GM20431 (cell line): Measurements from ENCODE around the gene MIF4GD.
"Not testable (repeated sequence)": the region's sequence is repeated elsewhere in the genome, so short reads cannot be mapped to it uniquely, and the experiment has no call there.

Experiments
- in situ Hi-C: fragments of 300-500 bp; cut with MseI, MboI; formaldehyde crosslinking; loops from one replicate; pipeline ENCODE4 v1.15.0; 2020; ENCODE audit warnings: low sequenced_read_pairs; ENCODE audit not compliant: unreplicated experiment

The MIF4GD gene

DNA sequence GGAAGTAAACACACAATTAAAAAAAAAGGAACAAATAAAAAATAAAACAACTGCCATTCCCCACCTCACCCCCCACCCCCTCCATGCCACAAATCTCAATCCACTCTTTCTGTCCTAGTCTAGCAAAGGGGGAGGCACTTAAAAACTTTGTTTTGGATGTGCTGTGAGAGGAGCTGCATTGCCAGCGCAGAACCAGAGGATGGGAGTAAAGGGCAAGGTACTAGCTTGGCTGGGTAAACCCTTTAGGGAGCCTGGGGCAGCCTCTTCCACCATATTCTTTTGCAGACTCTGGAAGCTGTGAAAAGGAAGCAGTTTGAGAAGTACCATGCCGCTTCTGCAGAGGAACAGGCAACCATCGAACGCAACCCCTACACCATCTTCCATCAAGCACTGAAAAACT, 8.0 kb downstream of the MIF4GD start:
- in situ Hi-C loops, result no loop called here

DNA sequence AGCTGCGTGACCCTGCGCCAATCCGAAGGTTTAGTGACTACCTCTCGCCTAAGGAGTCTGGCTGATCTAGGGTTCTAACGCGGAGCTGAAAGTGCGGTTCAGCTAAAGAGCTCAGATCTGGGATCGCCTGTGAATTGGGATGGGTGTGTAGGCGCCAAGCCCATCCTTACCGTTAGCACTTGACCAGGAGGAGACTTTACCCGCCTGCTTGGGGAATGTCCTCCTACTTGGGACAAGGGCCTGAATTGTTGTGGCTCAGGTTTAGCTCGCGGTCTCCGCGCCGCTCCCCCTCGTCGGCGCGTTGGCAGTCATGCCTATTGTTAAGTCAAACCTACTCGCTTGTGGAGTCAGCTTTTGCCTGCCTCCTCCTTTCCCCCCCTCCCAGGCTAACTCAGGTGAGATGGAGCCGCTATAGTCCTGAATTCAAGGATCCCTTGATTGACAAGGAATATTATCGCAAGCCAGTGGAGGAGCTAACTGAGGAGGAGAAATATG, 8.9 kb downstream of the MIF4GD start:
- in situ Hi-C loops, result no loop called here

DNA sequence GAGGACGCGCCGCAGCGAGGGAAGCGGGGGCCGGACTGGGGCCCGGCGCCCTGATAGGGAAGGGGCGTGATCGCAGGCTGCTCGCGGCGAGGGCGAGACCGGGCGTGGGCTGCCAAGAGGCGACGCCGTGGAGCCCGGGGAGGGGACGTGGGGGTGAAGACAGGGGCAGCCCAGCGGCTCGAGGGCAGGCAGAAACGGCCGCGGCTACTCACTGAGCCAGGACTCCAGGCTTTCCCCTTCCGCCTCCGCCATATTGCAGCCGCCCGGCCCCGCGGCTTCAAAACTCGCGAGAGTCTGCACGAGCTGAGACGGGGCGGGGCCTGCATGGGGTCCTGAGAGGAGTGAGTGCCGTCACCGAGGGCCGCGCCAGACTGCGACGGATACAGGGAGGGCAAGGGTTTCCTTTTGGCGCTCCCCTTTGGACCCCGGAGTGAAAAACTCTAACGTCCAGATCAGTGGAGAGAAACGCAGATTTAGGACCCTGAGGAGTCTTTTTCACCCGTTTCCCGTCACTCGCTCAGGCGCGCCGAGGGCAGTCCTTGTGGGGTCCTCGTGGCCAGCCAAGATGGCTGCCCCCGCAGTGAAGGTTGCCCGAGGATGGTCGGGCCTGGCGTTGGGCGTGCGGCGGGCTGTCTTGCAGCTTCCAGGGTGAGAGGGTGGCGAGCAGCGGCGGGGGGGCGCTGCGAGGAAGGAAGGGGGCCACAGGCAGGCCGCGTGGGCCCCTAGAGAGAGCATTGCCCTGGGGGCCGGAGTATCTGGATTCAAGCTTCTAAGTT, 9.5 kb downstream of the MIF4GD start, which contains the start of the genes GGA3 and MRPS7:
GGA3 (minus strand) TSS at position 271 of the 776 bp plus-strand sequence; CDS start at position 252, 19 bp downstream.
MRPS7 (plus strand) TSS at position 544 of the 776 bp plus-strand sequence; CDS start at position 566, 22 bp downstream.
- in situ Hi-C loops, result no loop called here

DNA sequence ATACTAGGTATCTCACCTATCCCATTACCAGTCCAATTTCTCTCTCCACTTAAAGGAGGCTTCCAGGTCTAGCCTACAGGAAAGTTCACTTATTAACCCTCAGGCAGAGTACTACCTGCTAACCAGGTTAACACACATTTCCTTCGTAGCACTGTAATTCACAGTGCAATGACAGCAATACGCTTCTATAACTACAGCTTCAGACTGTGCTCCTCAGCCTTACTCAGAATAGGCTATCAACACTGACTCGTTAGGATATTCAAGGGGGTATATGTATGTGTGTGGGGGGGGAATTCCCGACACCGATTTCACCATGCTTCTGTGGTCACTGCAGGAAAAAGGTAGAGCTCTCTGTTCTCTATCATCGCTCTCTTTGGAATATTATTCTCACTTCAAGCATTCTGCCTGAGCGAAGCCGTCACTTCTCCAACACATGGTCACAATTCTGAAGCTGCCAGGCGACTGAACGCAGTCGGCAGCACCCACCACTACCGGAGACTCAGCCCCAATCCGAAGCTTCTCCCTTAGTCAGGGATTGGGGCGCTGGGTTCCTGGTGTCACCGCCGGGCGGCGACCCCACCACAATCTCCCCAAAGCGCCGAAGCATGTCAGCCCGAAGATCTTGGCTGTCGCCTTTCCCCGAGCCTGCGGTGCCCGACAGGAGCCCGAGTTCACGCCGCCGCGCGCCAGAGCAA, 10.2 kb downstream of the MIF4GD start:
- in situ Hi-C loops, result no loop called here

DNA sequence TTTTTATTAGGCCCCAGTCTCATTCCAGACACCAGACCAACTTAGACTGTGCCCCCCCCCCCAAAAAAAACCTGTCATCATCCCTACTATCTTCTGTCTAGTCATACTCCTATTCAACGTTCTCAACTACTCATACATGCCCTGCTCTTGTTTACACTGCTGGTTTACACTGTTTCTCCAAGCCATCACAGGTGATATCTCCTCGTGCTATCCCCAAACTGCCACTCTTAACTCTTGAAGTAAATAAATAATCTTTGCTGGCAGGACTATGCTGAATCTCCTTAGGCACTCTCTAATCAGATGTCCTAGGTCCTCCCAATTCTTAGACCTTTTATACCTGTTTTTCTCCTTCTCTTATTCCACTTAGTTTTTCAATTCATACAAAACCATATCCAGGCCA, 13.8 kb downstream of the MIF4GD start:
- in situ Hi-C loops, result not testable (repeated sequence)

DNA sequence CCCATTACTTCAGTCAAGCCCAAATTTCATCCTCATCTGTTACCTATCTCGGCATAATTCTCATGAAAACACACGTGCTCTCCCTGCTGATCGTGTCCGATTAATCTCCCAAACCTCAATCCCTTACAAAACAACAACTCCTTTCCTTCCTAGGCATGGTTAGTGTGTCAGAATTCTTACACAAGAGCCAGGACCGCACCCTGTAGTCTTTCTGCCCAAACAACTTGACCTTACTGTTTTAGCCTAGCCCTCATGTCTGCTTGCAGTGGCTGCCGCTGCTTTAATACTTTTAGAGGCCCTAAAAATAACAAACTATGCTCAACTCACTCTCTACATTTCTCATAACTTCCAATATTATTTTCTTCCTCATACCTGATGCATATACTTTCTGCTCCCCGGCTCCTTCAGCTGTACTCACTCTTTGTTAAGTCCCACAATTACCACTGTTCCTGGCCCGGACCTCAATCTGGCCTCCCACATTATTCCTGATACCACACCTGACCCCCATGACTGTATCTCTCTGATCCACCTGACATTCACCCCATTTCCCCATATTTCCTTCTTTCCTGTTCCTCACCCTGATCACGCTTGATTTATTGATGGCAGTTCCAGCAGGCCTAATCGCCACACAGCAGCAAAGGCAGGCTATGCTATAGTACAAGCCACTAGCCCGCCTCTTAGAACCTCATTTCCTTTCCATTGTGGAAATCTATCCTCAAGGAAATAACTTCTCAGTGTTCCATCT, 14.9 kb downstream of the MIF4GD start:
- in situ Hi-C loops, result not testable (repeated sequence)

DNA sequence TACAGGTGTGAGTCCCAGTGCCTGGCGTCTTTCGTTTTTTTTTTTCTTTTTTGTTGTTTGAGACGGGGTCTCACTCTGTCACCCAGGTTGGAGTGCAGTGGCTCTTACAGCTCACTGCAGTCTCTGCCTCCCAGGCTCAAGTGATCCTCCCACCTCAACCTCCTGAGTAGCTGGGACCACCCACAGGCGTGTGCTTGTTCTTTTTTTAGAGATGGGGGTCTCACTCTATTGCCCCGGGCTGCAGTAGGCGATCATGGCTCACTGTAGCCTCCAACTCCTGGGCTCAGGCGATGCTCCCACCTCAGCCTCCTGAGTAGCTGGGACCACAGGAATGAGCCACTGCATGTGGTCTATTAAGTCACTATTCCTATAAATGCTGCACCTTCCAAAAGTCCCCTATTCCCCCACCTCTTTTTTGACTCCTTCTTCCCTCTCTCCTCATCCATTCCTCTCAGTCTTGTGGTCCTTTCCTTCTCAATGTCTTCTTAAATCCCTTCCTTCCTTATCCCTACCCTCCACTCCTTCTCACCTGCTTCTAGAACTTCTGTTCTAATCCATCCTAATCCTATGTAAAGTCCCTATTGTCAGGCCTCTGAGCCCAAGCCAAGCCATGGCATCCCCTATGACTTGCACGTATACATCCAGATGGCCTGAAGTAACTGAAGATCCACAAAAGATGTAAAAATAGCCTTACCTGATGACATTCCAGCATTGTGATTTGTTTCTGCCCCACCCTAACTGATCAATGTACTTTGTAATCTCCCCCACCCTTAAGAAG, 18.8 kb downstream of the MIF4GD start:
- in situ Hi-C loops, result no loop called here

DNA sequence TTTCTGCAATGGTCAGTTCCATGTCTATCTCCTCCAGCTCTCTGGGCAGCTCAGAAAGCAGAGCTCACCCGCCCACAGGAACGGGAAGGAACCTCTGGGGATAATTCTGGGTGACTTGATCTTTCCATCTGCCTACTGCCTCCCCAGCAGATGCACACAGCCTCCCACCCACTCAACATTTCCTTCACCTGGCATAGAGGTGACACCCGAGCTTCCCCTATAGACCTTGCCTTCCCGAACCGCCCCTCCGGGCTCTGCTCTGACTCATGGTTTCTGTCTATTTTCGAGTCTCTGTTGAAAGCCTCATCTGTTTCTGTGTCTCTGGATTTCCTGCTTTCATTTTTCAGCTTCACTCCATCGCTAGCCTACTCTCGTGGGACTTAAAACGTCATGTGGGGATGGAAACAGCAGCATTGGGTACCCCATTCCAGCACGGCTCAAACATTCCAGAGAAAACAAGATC, 21.0 kb downstream of the MIF4GD start:
- in situ Hi-C loops, result no loop called here

DNA sequence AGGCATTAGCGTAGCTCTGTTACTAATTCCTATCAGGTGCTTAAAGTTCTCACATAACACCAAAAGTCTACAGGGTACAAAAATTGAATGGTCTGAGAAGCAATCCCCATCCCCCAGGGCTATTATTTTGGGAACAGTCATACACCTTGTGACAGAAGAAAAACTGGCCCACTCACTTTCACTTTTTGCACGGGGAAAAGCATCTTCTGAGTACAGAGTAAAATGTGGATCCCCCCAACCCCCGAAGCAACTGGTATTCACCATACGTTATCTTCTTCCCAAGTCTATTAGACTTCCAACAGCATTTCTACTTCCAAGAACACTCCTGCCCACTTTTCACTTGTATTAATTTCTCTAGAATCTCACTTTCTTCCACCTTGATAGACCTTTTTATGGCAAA, 21.5 kb downstream of the MIF4GD start:
- in situ Hi-C loops, result no loop called here

DNA sequence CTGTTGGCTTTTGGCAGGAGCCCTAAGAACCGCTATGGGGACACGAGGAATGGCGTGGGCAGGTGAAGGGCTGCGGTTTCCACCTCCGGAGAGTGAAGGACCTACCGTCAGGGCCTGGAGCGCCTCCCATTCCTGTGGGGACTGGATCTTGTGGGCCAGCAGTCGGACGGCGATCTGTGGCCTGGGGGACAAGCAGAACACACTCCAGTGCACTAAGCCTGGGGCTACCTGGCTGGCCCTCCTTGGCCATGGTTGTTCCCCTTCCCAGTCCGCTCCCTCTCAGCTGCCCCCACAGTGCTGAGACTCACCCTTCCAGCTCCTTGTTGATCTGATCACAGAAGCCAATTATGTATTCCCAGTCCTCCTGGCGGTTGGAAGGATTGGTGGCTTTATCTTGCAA, 24.6 kb downstream of the MIF4GD start:
- in situ Hi-C loops, result no loop called here

DNA sequence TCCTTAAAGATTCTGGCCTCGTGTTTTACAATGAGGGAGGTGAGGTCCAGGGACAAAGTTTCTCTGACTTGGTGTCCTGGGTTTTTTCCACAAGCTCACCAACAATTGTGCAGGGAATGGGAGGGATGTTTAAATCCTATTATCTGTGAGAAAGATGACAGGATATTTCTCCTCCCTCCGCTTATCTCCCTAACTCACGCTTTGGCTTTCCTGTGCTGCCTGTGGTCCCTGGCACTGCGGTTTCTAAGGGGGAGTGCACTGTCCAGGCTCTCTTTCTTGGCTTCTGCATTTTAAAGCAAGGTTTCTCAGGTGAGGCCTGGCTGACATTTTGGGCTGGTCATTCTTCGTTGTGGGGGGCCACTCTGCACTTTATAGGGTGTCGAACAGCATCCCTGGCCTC, 26.0 kb downstream of the MIF4GD start:
- in situ Hi-C loops, result no loop called here

DNA sequence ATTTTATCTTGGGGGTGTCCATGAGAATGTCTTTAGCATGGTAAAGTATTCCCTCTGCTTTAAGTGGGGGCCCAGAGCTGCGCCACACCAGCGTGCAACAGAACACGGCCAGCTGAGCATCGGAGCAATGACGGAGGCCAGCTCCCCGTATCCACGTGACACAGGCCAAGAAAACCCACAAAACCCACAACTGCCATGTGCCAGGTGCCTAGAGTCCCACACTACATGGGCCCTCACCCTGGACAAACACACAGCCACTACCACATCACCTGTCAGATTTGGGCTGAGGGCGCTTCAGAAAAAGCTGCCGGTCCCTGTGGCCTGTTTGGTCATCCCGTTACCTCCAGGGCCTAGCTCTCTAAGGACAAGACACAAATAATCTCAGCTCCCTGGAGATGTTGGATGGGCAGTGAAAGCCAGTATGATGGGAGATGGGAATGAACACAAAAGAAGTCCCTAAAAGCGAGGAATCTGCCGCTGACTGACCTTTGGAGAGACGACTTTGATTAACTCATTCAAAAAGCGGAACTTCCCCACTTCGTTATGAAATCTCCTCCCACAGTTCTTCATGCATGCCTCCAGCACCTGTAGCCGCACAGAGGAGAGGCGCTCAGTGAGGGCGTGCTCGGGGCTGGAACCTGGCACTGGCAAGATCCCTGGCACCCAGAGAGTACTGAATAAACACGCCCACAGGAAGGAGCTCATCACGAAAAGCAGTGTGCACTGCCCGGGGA, 26.7 kb downstream of the MIF4GD start:
- in situ Hi-C loops, result no loop called here

DNA sequence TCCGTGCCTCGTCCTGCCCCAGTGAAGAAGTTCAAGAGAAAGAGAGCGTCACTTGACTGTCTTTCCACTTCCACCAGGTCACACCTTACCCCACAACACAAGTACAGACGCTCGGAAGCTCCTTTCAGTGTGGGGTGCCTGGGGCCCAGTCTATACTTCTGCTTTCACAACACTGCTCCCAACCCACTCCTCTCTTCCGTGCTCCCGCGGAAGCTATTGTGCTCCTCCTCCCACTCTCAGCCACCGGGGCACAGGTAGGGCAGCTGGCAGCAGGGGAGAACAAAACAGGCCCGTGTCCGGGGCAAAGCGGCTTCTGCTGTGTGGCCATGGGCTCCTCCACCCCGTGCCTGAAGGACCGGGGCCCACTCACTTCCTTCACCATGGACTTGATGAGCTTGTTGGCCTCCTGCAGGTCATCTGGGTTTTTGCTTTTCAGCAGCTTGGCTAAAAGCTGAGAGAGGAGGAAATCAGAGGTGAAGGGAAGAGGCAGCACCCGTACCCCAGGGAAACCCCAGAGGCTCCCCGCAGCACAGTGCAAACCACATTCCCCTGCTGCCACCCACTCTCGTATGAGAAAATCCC, 28.5 kb downstream of the MIF4GD start:
- in situ Hi-C loops, result no loop called here

DNA sequence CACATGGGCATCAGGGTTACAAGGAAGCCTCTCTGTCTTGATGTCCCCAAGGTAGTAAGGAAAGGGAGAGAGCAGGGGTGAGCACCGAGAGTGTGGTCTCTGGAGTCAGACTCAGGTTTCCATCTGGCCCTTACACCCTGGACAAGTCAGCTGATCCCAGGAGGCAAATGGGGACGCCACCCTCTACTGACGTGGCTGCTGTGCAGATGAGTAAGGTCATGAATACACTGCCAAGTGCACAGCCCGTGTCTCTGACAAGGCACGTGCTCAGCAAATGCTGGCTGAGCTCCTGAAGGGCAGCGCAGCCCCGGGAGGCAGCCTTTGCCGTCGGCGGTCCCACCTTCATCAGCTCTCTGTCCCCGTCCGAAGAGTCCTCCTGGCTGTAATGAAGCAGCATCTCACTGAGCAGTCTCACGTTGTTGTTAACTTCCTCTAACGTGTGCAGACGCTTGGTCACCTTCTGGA, 29.0 kb downstream of the MIF4GD start:
- in situ Hi-C loops, result no loop called here

DNA sequence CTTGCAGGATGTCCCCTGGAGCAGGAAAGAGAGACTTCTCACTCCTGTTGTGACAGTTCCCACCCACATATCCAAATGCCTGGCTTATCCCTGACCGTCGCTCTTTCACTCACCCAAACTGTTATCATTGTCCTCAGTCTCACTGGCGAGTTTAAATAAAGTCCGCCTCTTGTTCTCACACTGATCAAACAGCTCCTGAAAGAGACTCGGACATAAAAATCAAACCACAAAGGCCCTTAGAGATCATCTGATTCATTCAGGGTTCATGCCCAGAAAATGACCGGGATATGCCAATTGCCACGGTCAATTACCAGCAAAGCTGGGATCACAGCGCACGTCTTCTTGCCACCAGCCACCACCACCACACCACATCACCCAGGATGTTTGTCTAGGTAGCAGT, 29.5 kb downstream of the MIF4GD start:
- in situ Hi-C loops, result no loop called here

DNA sequence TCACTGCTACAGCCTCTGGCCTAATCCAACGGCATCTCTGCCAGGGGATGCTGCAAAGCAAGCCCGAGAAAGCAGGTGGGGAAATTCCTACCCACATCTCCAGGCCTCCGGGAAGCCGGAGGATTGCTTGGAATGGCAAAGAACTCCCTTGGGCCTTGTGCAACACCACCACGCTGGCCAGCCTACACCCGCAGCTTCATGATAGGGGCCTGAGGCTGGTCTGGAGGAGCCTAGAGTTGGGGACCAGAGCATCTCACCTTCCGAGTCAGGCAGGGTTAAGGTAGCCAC, 29.9 kb downstream of the MIF4GD start:
- in situ Hi-C loops, result no loop called here

DNA sequence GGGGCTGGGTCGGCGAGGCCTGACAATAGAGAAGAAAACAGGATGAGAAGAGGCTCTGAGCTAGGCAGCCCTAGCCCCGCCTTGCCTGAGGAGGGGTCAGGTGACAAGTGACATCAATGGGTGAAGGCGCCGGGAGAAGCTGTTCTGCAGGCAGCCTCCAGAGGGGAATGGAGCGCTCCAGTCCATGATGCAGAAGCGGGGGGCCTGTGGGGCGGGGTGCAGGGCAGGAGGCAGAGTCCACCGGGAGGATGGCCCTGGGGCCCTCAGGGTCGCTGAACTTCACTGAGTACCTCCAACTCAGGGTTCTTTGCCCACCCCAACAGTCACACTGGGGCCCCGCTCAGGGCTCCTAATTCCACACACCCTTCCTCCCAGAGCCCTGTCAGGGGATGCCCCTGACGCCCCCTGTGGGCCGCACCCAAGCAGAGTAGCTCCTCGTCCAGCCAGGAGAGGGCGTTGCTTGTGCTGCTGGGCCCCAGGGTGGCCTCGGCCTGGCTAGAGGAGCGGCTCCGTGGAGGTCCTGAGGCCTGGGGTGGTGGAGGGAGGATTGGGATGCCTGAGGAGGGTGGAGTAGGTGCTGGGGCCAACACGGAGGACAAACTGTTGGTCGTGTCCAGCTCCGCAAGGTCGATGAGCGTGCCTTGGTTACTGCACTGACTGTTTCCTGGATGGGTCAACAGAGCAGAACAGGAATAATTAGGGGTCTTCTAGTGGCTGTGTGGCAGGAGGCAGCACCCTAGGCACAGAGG, 30.5 kb downstream of the MIF4GD start:
- in situ Hi-C loops, result no loop called here

DNA sequence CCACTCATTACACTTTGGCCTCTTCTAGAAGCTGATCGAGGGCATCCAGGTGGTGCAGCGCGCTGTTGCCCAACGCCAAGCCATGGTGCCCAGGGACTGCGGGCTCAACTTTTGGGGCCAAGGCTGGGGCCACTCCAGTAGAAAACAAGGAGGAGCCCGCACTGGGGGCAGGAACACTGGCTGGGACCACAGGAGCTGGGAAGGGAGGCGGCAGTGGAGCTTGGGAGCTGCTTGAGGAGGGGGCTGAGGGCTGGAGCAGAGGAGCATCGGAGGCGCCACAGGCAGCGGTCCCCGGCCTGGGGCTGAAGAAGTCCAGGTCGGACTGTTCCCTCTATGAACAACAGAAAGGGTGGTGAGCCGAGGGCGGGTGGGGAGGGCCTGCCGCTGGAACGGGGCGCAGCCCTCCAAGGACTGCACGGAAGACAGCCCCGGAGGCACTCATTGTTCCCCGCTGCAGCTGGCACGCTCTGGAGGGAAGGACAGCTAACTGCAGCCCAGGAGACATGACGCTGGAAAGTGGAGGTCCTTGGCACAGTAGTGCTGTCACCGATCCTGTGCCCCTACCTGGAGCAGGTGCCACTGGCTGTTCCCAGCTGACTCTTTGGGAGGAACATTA, 31.1 kb downstream of the MIF4GD start:
- in situ Hi-C loops, result no loop called here
